AG09319 (cell line): ENCODE measurements around the gene TYROBP.

Experiments
- DNase-seq: peaks from one replicate; pipeline ENCODE4 v3.0.0-alpha.2; 2010; ENCODE audit warnings: low read depth; ENCODE audit errors: extremely low read depth
- CTCF ChIP-seq: IDR thresholded peaks from 2 replicates; pipeline ENCODE4 v1.5.1; 2011; ENCODE audit warnings: low read depth, mild to moderate bottlenecking, inconsistent platforms, low read length, moderate library complexity

Gene TYROBP

DNA sequence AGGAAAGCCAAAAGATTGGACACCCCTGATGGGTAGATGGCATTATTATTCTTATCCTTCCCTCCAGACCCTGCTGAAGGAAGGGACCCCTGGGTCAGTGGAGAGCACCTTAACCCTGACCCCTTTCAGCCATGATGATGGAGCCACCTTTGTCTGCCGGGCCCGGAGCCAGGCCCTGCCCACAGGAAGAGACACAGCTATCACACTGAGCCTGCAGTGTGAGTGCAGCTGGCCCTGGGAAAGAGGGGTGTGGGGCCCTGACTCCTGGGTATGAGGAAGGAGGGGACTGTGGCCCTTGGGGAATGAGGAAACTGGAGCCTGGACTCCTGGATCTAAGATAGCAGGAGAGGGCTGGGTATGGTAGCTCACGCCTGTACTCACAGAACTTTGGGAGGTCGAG lies 48.7 kb downstream of the TYROBP start:
- no peak for TF ChIP-seq CTCF
- DNase-seq = no peak

- DNase-seq = no peak
- TF ChIP-seq CTCF = no peak
Observed at GRCh38 chr19:35858311-35858710, 49.8 kb downstream of the TYROBP start.

DNA sequence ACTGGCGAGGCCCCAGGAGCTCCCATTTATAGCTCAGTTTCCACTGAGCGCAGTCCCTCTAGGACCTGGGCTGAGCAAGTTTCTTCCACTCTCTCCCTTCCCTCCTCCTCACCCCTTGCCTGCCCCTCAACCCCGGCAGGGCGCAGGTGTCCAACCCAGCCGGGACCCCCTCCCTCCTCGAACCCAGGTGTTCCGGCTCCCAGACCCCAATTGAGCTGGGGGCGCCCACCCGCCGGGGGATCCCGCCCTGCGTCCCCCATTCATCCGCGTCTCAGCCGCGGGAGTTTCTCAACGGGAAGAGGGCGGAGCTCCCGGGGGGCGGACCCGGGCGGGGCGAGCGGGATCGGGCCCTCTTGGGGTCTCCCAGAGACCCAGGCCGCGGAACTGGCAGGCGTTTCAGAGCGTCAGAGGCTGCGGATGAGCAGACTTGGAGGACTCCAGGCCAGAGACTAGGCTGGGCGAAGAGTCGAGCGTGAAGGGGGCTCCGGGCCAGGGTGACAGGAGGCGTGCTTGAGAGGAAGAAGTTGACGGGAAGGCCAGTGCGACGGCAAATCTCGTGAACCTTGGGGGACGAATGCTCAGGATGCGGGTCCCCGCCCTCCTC lies 51.4 kb downstream of the TYROBP start, which contains the start of gene KIRREL2:
Gene KIRREL2 (plus strand): TSS at position 366 of the 604 bp plus-strand sequence. CDS start 209 bp downstream, at position 575.
- DNase-seq = no peak

More for the DNA sequence above, 51.4 kb downstream of the TYROBP start, which contains the start of gene KIRREL2:
- TF ChIP-seq CTCF = no peak
